DOHH2 (cell line): ENCODE data around the gene FAT4.

ENCODE experiments used
- H3F3A ChIP-seq: fragments of 200-600 bp; sonication (generic), shearing (Covaris generic); 2 replicates; pipeline ENCODE4 v1.6.0; 2016; ENCODE audit warnings: antibody characterized with exemption, mild to moderate bottlenecking; ENCODE audit not compliant: control insufficient read depth, insufficient read depth
- H3K27ac ChIP-seq: fragments of 200-600 bp; sonication (generic); 2 replicates; pipeline ENCODE4 v1.5.1; 2014; ENCODE audit warnings: low read depth, mild to moderate bottlenecking, low read length, moderate library complexity
- H3K27me3 ChIP-seq: fragments of 200-600 bp; sonication (generic); 2 replicates; pipeline ENCODE4 v1.6.1; 2014; ENCODE audit warnings: mild to moderate bottlenecking, low read length, mixed read lengths; ENCODE audit not compliant: control insufficient read depth
- H3K36me3 ChIP-seq: fragments of 200-600 bp; sonication (generic); 2 replicates; pipeline ENCODE4 v1.6.1; 2014; ENCODE audit warnings: mild to moderate bottlenecking, low read length, moderate library complexity, mixed read lengths; ENCODE audit not compliant: control insufficient read depth
- H3K4me1 ChIP-seq: fragments of 200-600 bp; sonication (generic); 2 replicates; pipeline ENCODE4 v1.6.1; 2014; ENCODE audit warnings: mild to moderate bottlenecking, low read length, mixed read lengths; ENCODE audit not compliant: control insufficient read depth
- H3K4me2 ChIP-seq: fragments of 200-600 bp; sonication (generic); 2 replicates; pipeline ENCODE4 v1.6.0; 2014; ENCODE audit warnings: mild to moderate bottlenecking, low read length, moderate library complexity
- H3K4me3 ChIP-seq: fragments of 200-600 bp; sonication (generic); 2 replicates; pipeline ENCODE4 v1.5.1; 2014; ENCODE audit warnings: mild to moderate bottlenecking, low read length, mixed read lengths
- H3K79me2 ChIP-seq: fragments of 200-600 bp; sonication (generic); 2 replicates; pipeline ENCODE4 v1.6.1; 2014; ENCODE audit warnings: mild to moderate bottlenecking, low read length, mixed read lengths; ENCODE audit not compliant: control insufficient read depth
- H3K9me2 ChIP-seq: fragments of 200-600 bp; sonication (generic); replicated peaks from 2 replicates; pipeline ENCODE4 v1.6.1; 2014; ENCODE audit warnings: mild to moderate bottlenecking, low read length, mixed read lengths; ENCODE audit not compliant: control insufficient read depth
- H3K9me3 ChIP-seq: fragments of 200-600 bp; sonication (generic); 2 replicates; pipeline ENCODE4 v1.6.1; 2014; ENCODE audit warnings: antibody characterized with exemption, low read length, mixed read lengths; ENCODE audit not compliant: control insufficient read depth, insufficient read depth
- H4K20me1 ChIP-seq: fragments of 200-600 bp; sonication (generic); 2 replicates; pipeline ENCODE4 v1.6.0; 2014; ENCODE audit warnings: low read depth, mild to moderate bottlenecking, antibody characterized with exemption, low read length, moderate library complexity; ENCODE audit not compliant: control insufficient read depth, insufficient read depth
- CTCF ChIP-seq: fragments of 200-600 bp; sonication (generic); IDR thresholded peaks from one replicate; pipeline ENCODE4 v1.5.1; 2014; ENCODE audit warnings: antibody characterized with exemption, mild to moderate bottlenecking, low read depth, low read length; ENCODE audit not compliant: poor library complexity, severe bottlenecking
- EZH2phosphoT487 ChIP-seq: fragments of 200-600 bp; sonication (generic); IDR thresholded peaks from 2 replicates; pipeline ENCODE4 v1.6.1; 2017; ENCODE audit warnings: borderline replicate concordance, mild to moderate bottlenecking, antibody characterized with exemption, low read length, moderate library complexity, mixed read lengths

The FAT4 gene

GRCh38 chr4:125321709-125322365 lies 7.1 kb downstream of the FAT4 start:
- Histone ChIP-seq H3K9me3 (peaks cover 4% of the 10 kb centered on the region; the same call in 1 of the 2 replicates), H3K4me1 (no peaks in the 10 kb centered on the region), H3F3A (no peaks in the 10 kb centered on the region), H3K79me2 (no peaks in the 10 kb centered on the region), H3K4me2 (no peak overlapping the region), H3K36me3 (no peaks in the 10 kb centered on the region), H3K27ac (no peak overlapping the region), H4K20me1 (no peaks in the 10 kb centered on the region), H3K27me3 (no peaks in the 10 kb centered on the region), H3K4me3 (no peak overlapping the region), H3K9me2 (no peaks in the 10 kb centered on the region; the same call in 1 of the 2 replicates)
- no peak for TF ChIP-seq EZH2phosphoT487
- TF ChIP-seq CTCF: no peak

GRCh38 chr4:125322366-125322730 lies 7.6 kb downstream of the FAT4 start:
- Histone ChIP-seq H3K4me2 (no peak overlapping the region), H3K27ac (no peak overlapping the region), H3K4me1 (no peaks in the 10 kb centered on the region), H3K79me2 (no peaks in the 10 kb centered on the region), H3K27me3 (no peaks in the 10 kb centered on the region), H3K36me3 (no peaks in the 10 kb centered on the region), H3K9me3 (peaks cover 1% of the 10 kb centered on the region; the same call in 1 of the 2 replicates), H3K9me2 (no peaks in the 10 kb centered on the region; the same call in 1 of the 2 replicates), H4K20me1 (no peaks in the 10 kb centered on the region), H3F3A (no peaks in the 10 kb centered on the region), H3K4me3 (no peak overlapping the region)
- no peak for TF ChIP-seq CTCF
- no peak for TF ChIP-seq EZH2phosphoT487

GRCh38 chr4:125323654-125324053 lies 8.9 kb downstream of the FAT4 start:
- H3K79me2 ChIP-seq: no peaks in the 10 kb centered on the region
- no peaks in the 10 kb centered on the region for H3K27me3 ChIP-seq
- no peaks in the 10 kb centered on the region for H3K9me3 ChIP-seq
- H3K9me2 ChIP-seq: no peaks in the 10 kb centered on the region; the same call in 1 of the 2 replicates
- no peak overlapping the region for H3K27ac ChIP-seq
- H3F3A ChIP-seq: no peaks in the 10 kb centered on the region
- no peak overlapping the region for H3K4me3 ChIP-seq
- H3K4me2 ChIP-seq: no peak overlapping the region
- no peaks in the 10 kb centered on the region for H3K4me1 ChIP-seq
- H3K36me3 ChIP-seq: no peaks in the 10 kb centered on the region
- H4K20me1 ChIP-seq: no peaks in the 10 kb centered on the region
- TF ChIP-seq CTCF (no peak), EZH2phosphoT487 (no peak)
